ENCODE measurements around the gene MAFB. TPM values are rescaled to one million over a fixed set of nuclear protein-coding genes. Genes with fewer than 3 reads are reported as not detected.

Gene MAFB
- total RNA-seq, 4 donors from 2014 or later: 58.3 to 93.6 (median 88.7) TPM

- no peaks in the 10 kb centered on the region for H3K36me3 ChIP-seq
- H3K4me1 ChIP-seq: no peaks in the 10 kb centered on the region
- no peak for DNase-seq (ENCODE audit: low spot score in 2 of 2)
- H3K9me3 ChIP-seq: no peaks in the 10 kb centered on the region
- no peak for TF ChIP-seq POLR2A (IDR thresholded peaks at IDR 0.05)
- TF ChIP-seq, protein P1, sequence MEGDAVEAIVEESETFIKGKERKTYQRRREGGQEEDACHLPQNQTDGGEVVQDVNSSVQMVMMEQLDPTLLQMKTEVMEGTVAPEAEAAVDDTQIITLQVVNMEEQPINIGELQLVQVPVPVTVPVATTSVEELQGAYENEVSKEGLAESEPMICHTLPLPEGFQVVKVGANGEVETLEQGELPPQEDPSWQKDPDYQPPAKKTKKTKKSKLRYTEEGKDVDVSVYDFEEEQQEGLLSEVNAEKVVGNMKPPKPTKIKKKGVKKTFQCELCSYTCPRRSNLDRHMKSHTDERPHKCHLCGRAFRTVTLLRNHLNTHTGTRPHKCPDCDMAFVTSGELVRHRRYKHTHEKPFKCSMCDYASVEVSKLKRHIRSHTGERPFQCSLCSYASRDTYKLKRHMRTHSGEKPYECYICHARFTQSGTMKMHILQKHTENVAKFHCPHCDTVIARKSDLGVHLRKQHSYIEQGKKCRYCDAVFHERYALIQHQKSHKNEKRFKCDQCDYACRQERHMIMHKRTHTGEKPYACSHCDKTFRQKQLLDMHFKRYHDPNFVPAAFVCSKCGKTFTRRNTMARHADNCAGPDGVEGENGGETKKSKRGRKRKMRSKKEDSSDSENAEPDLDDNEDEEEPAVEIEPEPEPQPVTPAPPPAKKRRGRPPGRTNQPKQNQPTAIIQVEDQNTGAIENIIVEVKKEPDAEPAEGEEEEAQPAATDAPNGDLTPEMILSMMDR (IDR thresholded peaks at IDR 0.05): no peak
- TF ChIP-seq EP300 (IDR thresholded peaks at IDR 0.05): no peak
- WGBS, 2 donors: 89% methylated on average over 2 of the region's 2 CpGs
- H3K27ac ChIP-seq: no peak overlapping the region
- no peaks in the 10 kb centered on the region for H3K27me3 ChIP-seq
- H3K4me3 ChIP-seq: no peak overlapping the region
Measured at GRCh38 chr20:40640667-40641066, 48.4 kb downstream of the MAFB start.

GRCh38 chr20:40639676-40640355 is 49.2 kb downstream of the MAFB start:
- Histone ChIP-seq H3K4me3 (no peak overlapping the region), H3K36me3 (no peaks in the 10 kb centered on the region), H3K9me3 (no peaks in the 10 kb centered on the region), H3K4me1 (no peaks in the 10 kb centered on the region), H3K27me3 (no peaks in the 10 kb centered on the region), H3K27ac (no peak overlapping the region)
- TF ChIP-seq POLR2A (IDR thresholded peaks at IDR 0.05) (no peak), EP300 (IDR thresholded peaks at IDR 0.05) (no peak)
- TF ChIP-seq, protein P1 (IDR thresholded peaks at IDR 0.05): no peak
- DNase-seq (ENCODE audit: low spot score in 2 of 2): no peak
- WGBS, 2 donors: 61 to 67% methylated on average over 2 of the region's 2 CpGs

- DNase-seq (ENCODE audit: low spot score in 2 of 2): no peak
- no peaks in the 10 kb centered on the region for H3K27me3 ChIP-seq
- H3K4me3 ChIP-seq: no peak overlapping the region
- TF ChIP-seq EP300 (IDR thresholded peaks at IDR 0.05) (no peak), POLR2A (IDR thresholded peaks at IDR 0.05) (no peak)
- TF ChIP-seq, protein P1 (IDR thresholded peaks at IDR 0.05): no peak
- no peaks in the 10 kb centered on the region for H3K9me3 ChIP-seq
- WGBS, 2 donors: 61 to 78% methylated on average over 1 of the region's 1 CpG
- no peaks in the 10 kb centered on the region for H3K4me1 ChIP-seq
- no peak overlapping the region for H3K27ac ChIP-seq
- H3K36me3 ChIP-seq: no peaks in the 10 kb centered on the region
Measured at GRCh38 chr20:40639132-40639531, 49.9 kb downstream of the MAFB start.

DNA sequence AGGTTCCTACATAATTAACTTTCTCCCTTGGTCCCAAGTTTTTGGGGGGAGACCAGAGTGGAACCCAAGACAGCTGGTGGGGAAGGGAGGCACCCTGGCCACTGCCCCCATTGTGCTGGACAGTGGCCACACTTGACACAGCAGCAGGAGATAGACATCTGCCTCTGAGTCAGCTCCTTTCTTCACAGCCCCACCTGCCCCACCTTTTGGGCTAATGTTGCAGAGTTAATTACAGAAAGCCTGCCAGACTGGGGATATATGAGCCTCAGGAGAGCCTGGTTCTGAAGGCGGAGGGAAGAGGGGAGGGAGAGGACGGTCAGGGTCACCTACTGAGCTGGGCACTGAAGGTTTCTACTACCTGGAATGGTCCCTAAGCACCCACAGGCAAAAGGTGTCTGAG is 50.6 kb downstream of the MAFB start:
- no peak overlapping the region for H3K27ac ChIP-seq
- H3K9me3 ChIP-seq: no peaks in the 10 kb centered on the region
- no peak overlapping the region for H3K4me3 ChIP-seq
- no peak for DNase-seq (ENCODE audit: low spot score in 2 of 2)
- 70 to 80% methylated on average over 2 of the region's 2 CpGs for WGBS, 2 donors
- H3K27me3 ChIP-seq: no peaks in the 10 kb centered on the region
- TF ChIP-seq EP300 (IDR thresholded peaks at IDR 0.05): no peak
- TF ChIP-seq, protein P1 (IDR thresholded peaks at IDR 0.05): no peak
- no peak for TF ChIP-seq POLR2A (IDR thresholded peaks at IDR 0.05)
- H3K4me1 ChIP-seq: no peaks in the 10 kb centered on the region
- H3K36me3 ChIP-seq: no peaks in the 10 kb centered on the region

DNA sequence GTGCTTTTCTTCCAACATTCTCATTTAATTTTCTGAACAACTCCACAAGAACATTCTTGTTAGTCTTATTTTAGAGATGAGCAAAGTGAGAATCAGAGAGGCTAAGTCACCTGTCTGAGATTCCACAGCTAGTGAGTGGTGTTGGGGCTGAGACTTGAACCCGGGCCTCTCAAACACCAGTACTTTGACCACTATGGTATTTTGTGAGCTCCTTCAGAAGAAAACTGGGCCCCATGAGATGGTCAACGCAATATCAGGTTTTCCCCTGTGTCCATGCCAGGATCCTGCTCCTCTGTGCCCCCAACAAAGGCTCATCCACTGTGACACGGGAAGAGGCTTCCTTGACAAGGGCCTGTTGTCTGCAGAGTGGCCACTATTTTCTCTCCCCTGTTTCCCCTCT is 51.9 kb downstream of the MAFB start:
- Histone ChIP-seq H3K9me3 (no peaks in the 10 kb centered on the region), H3K4me1 (no peaks in the 10 kb centered on the region), H3K4me3 (no peak overlapping the region), H3K27me3 (no peaks in the 10 kb centered on the region), H3K36me3 (no peaks in the 10 kb centered on the region), H3K27ac (no peak overlapping the region)
- peak in 1 of 2 donors; percentile 1 for DNase-seq (ENCODE audit: low spot score in 2 of 2)
- TF ChIP-seq EP300 (IDR thresholded peaks at IDR 0.05): no peak
- TF ChIP-seq POLR2A (IDR thresholded peaks at IDR 0.05): no peak
- TF ChIP-seq, protein P1 (IDR thresholded peaks at IDR 0.05): no peak
- WGBS, 2 donors: 81 to 85% methylated on average over 3 of the region's 3 CpGs
